GM23338 (cell line): ENCODE measurements around the gene RGP1. TPM values are rescaled to one million over a fixed set of nuclear protein-coding genes. Genes with fewer than 3 reads are reported as not detected.

Source experiments
- ATAC-seq: fragments of 200-7000 bp; cut with Tn5 transposase; 3 replicates; pipeline ENCODE4 v1.9.1; 2020
- DNase-seq: peaks from one replicate; pipeline ENCODE4 v3.0.0-alpha.2; 2015; ENCODE audit warnings: low spot score
- H2AFZ ChIP-seq: fragments of 200-600 bp; sonication (generic); 2 replicates; pipeline ENCODE4 v1.8.0; 2016; ENCODE audit warnings: antibody characterized with exemption, mild to moderate bottlenecking, moderate library complexity
- H3F3A ChIP-seq: fragments of 200-600 bp; sonication (generic); replicated peaks from 2 replicates; pipeline ENCODE4 v1.8.0; 2017; ENCODE audit warnings: antibody characterized with exemption, mixed run types, low read depth
- H3K27ac ChIP-seq: fragments of 200-600 bp; sonication (generic); 2 replicates; pipeline ENCODE4 v1.6.1; 2016; ENCODE audit warnings: low read depth
- H3K27me3 ChIP-seq: fragments of 200-600 bp; sonication (generic); 2 replicates; pipeline ENCODE4 v1.8.0; 2016; ENCODE audit warnings: mild to moderate bottlenecking, mixed run types, moderate library complexity; ENCODE audit not compliant: insufficient read depth
- H3K36me3 ChIP-seq: fragments of 200-600 bp; sonication (generic); 2 replicates; pipeline ENCODE4 v1.8.0; 2016; ENCODE audit warnings: mild to moderate bottlenecking; ENCODE audit not compliant: insufficient read depth
- H3K4me1 ChIP-seq: fragments of 200-600 bp; sonication (generic); 2 replicates; pipeline ENCODE4 v1.8.0; 2016; ENCODE audit warnings: mild to moderate bottlenecking, moderate library complexity; ENCODE audit not compliant: insufficient read depth
- H3K4me2 ChIP-seq: fragments of 200-600 bp; sonication (generic); 2 replicates; pipeline ENCODE4 v1.7.1; 2017; ENCODE audit warnings: mixed run types
- H3K4me3 ChIP-seq: fragments of 200-600 bp; sonication (generic); 2 replicates; pipeline ENCODE4 v1.6.1; 2016; ENCODE audit warnings: mixed run types
- H3K79me2 ChIP-seq: fragments of 200-600 bp; sonication (generic); replicated peaks from 2 replicates; pipeline ENCODE4 v1.8.0; 2017; ENCODE audit warnings: mild to moderate bottlenecking; ENCODE audit not compliant: insufficient read depth
- H3K9me2 ChIP-seq: fragments of 200-600 bp; sonication (generic); 2 replicates; pipeline ENCODE4 v1.8.0; 2017; ENCODE audit not compliant: insufficient read depth
- H4K20me1 ChIP-seq: fragments of 200-600 bp; sonication (generic); replicated peaks from 2 replicates; pipeline ENCODE4 v1.8.0; 2017; ENCODE audit warnings: mild to moderate bottlenecking; ENCODE audit not compliant: insufficient read depth
- H3K27ac Mint-ChIP-seq: 2 replicates; pipeline ENCODE4 v1.8.0; 2020; ENCODE audit warnings: inconsistent platforms, mild to moderate bottlenecking, moderate library complexity, mixed read lengths
- H3K27me3 Mint-ChIP-seq: 3 replicates; pipeline ENCODE4 v1.8.0; 2022; ENCODE audit warnings: low read depth, mild to moderate bottlenecking, moderate library complexity, mixed read lengths, inconsistent platforms; ENCODE audit not compliant: insufficient read depth, poor library complexity
- H3K36me3 Mint-ChIP-seq: 3 replicates; pipeline ENCODE4 v1.8.0; 2021; ENCODE audit warnings: low read depth, mild to moderate bottlenecking, inconsistent platforms, moderate library complexity, mixed read lengths
- H3K4me1 Mint-ChIP-seq: 3 replicates; pipeline ENCODE4 v1.8.0; 2020; ENCODE audit warnings: mild to moderate bottlenecking, inconsistent platforms, mixed read lengths
- H3K4me3 Mint-ChIP-seq: 3 replicates; pipeline ENCODE4 v1.8.0; 2021; ENCODE audit warnings: moderate library complexity, mild to moderate bottlenecking, inconsistent platforms, mixed read lengths
- H3K9me3 Mint-ChIP-seq: 3 replicates; pipeline ENCODE4 v1.8.0; 2020; ENCODE audit warnings: moderate library complexity, mild to moderate bottlenecking, inconsistent platforms, mixed read lengths
- EZH2 ChIP-seq: fragments of 200-600 bp; sonication (generic); IDR thresholded peaks from one replicate; pipeline ENCODE4 v1.8.0; 2017; ENCODE audit warnings: antibody characterized with exemption, mild to moderate bottlenecking, low read depth; ENCODE audit not compliant: unreplicated experiment
- EZH2phosphoT487 ChIP-seq: fragments of 200-600 bp; sonication (generic); IDR thresholded peaks from one replicate; pipeline ENCODE4 v1.8.1; 2018; ENCODE audit warnings: antibody characterized with exemption; ENCODE audit not compliant: unreplicated experiment
- NANOG ChIP-seq: IDR thresholded peaks from 2 replicates; pipeline ENCODE4 v1.6.1; 2016; ENCODE audit warnings: antibody characterized with exemption, borderline replicate concordance
- POLR2AphosphoS5 ChIP-seq: IDR thresholded peaks from 2 replicates; pipeline ENCODE4 v1.6.1; 2016; ENCODE audit warnings: antibody characterized with exemption, low read depth
- ZNF331 ChIP-seq: fragments of 250-450 bp; sonication (Bioruptor Pico); IDR thresholded peaks from 2 replicates; pipeline ENCODE4 v1.5.0; 2020; ENCODE audit warnings: low read depth, mild to moderate bottlenecking, moderate library complexity
- polyA plus RNA-seq: library from polyadenylated mRNA; unstranded; fragments of >200 nt; fragmentation: Nextera tagmentation; extraction: Ambion mirVana; gene quantifications from 2 replicates; pipeline ENCODE4 v1.2.1, GENCODE V29; 2016
- total RNA-seq: library from RNA; depleted of rRNA; stranded (reverse); fragments of >200 nt; shearing (Covaris generic); gene quantifications from 2 replicates; pipeline ENCODE4 v1.2.3, GENCODE V29; 2014
- TF ChIP-seq, protein P1 (sequence below), 2 experiments: fragments of 200-600 bp in 1 of 2; sonication (generic) in 1 of 2; conservative IDR thresholded peaks; 2 replicates each; pipeline versions ENCODE4 v1.5.1 to v1.6.1; 2016 to 2017; ENCODE audit warnings: antibody characterized with exemption in 2 of 2, low read depth in 2 of 2, mild to moderate bottlenecking in 2 of 2, moderate library complexity in 1 of 2

The RGP1 gene
- total and polyA plus RNA-seq, 2 experiments from 2014 or later, result 2.8 to 16.0 TPM

GRCh38 chr9:35759795-35760194 is 10.7 kb downstream of the RGP1 start:
- Histone ChIP-seq H3K36me3 (no peaks in the 10 kb centered on the region), H3K27ac (no peak overlapping the region), H2AFZ (no peak overlapping the region), H3K27me3 (no peaks in the 10 kb centered on the region), H4K20me1 (peaks cover 3% of the 10 kb centered on the region; the same call in 1 of the 2 replicates), H3K4me2 (no peak overlapping the region), H3K4me3 (no peak overlapping the region), H3K9me2 (no peaks in the 10 kb centered on the region), H3K79me2 (peaks cover 63% of the 10 kb centered on the region), H3F3A (peaks cover 18% of the 10 kb centered on the region; the same call in 1 of the 2 replicates), H3K4me1 (peaks cover 18% of the 10 kb centered on the region)
- Mint-ChIP-seq H3K4me1 (peaks cover 44% of the 10 kb centered on the region), H3K4me3 (no peak overlapping the region; the same call in 2 of the 3 replicates), H3K9me3 (no peaks in the 10 kb centered on the region; the same call in 1 of the 3 replicates), H3K27ac (no peak overlapping the region; the same call in 1 of the 2 replicates), H3K27me3 (peaks cover 6% of the 10 kb centered on the region), H3K36me3 (peaks cover 15% of the 10 kb centered on the region)
- DNase-seq, result no peak
- ATAC-seq, result no peak
- TF ChIP-seq, protein P1, sequence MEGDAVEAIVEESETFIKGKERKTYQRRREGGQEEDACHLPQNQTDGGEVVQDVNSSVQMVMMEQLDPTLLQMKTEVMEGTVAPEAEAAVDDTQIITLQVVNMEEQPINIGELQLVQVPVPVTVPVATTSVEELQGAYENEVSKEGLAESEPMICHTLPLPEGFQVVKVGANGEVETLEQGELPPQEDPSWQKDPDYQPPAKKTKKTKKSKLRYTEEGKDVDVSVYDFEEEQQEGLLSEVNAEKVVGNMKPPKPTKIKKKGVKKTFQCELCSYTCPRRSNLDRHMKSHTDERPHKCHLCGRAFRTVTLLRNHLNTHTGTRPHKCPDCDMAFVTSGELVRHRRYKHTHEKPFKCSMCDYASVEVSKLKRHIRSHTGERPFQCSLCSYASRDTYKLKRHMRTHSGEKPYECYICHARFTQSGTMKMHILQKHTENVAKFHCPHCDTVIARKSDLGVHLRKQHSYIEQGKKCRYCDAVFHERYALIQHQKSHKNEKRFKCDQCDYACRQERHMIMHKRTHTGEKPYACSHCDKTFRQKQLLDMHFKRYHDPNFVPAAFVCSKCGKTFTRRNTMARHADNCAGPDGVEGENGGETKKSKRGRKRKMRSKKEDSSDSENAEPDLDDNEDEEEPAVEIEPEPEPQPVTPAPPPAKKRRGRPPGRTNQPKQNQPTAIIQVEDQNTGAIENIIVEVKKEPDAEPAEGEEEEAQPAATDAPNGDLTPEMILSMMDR (conservative IDR thresholded peaks at IDR 0.05; ENCODE audit: low read depth in 2 of 2), result peak in 1 of 2 experiments; percentile 38; a peak in 3 of 4 replicates
- TF ChIP-seq EZH2phosphoT487 (no peak), NANOG (no peak), EZH2 (no peak)

- peaks cover 44% of the 10 kb centered on the region for H3K4me1 Mint-ChIP-seq
- no peak overlapping the region for H2AFZ ChIP-seq
- H3K4me3 ChIP-seq, result no peak overlapping the region
- no peaks in the 10 kb centered on the region for H3K36me3 ChIP-seq
- no peak overlapping the region for H3K4me3 Mint-ChIP-seq
- H3K4me2 ChIP-seq, result no peak overlapping the region
- no peak for ATAC-seq
- peaks cover 5% of the 10 kb centered on the region for H3K27me3 Mint-ChIP-seq
- H3K27ac ChIP-seq, result no peak overlapping the region
- H3K9me2 ChIP-seq, result no peaks in the 10 kb centered on the region
- no peak overlapping the region for H3K27ac Mint-ChIP-seq
- H3K27me3 ChIP-seq, result no peaks in the 10 kb centered on the region
- H3F3A ChIP-seq, result peaks cover 12% of the 10 kb centered on the region; the same call in 1 of the 2 replicates
- peaks cover 7% of the 10 kb centered on the region; the same call in 2 of the 3 replicates for H3K36me3 Mint-ChIP-seq
- no peak for TF ChIP-seq POLR2AphosphoS5
- TF ChIP-seq ZNF331 (CRISPR knock-in tag), result no peak
- TF ChIP-seq, protein P1 (conservative IDR thresholded peaks at IDR 0.05; ENCODE audit: low read depth in 2 of 2), result no peak
- no peaks in the 10 kb centered on the region; the same call in 1 of the 3 replicates for H3K9me3 Mint-ChIP-seq
- H4K20me1 ChIP-seq, result 0 out of 2 replicates have a peak, but pooled peaks cover 3% of the 10 kb centered on the region
- peaks cover 66% of the 10 kb centered on the region for H3K79me2 ChIP-seq
- H3K4me1 ChIP-seq, result peaks cover 18% of the 10 kb centered on the region
- DNase-seq, result no peak
Measured at GRCh38 chr9:35760651-35761050, 11.6 kb downstream of the RGP1 start.
